GM12878 (cell line): ENCODE results near the gene LCORL. TPM values are rescaled to one million over a fixed set of nuclear protein-coding genes. Genes with fewer than 3 reads are reported as not detected.
A peak's percentile ranks its signal among the peaks of the same experiment; 100 is the strongest.

Experiments used
- ATAC-seq: fragments of 200-7000 bp; cut with Tn5 transposase; 3 replicates; pipeline ENCODE4 v1.9.1; 2020; ENCODE audit warnings: mild to moderate bottlenecking, moderate library complexity
- BruUV-seq: library from RNA; stranded (reverse); fragments of 400-500 nt; replicated peaks from 2 replicates; lab custom pipeline; 2021; lab: Mats Ljungman, UMichigan
- CTCF ChIA-PET: fragments of 300-600 bp; sonication (Branson Sonifier 250); formaldehyde crosslinking; extraction: SDS; loops from one replicate; lab custom pipeline; 2021; ENCODE audit warnings: inconsistent platforms; lab: Yijun Ruan, JAX
- POLR2A ChIA-PET: fragments of 350-600 bp; formaldehyde crosslinking; extraction: SDS; loops from one replicate; lab custom pipeline; 2021; ENCODE audit warnings: inconsistent platforms; lab: Charles Lee
- RAD21 ChIA-PET: fragments of 300-600 bp; sonication (Branson Sonifier 250); formaldehyde crosslinking; loops from one replicate; lab custom pipeline; 2023; ENCODE audit warnings: antibody characterized with exemption; ENCODE audit not compliant: unreplicated experiment; lab: Charles Lee
- SMC1A ChIA-PET: fragments of 300-600 bp; sonication (Branson Sonifier 250); formaldehyde crosslinking; loops from one replicate; lab custom pipeline; 2023; ENCODE audit not compliant: unreplicated experiment, uncharacterized antibody; lab: Charles Lee
- DNase-seq: peaks from one replicate; pipeline ENCODE4 v3.0.0-alpha.2; 2011; ENCODE audit warnings: low read depth, low spot score
- FAIRE-seq: peaks from 3 replicates; lab custom pipeline; 2011; peaks lifted over from hg19 to GRCh38; lab: Jason Lieb, UNC
- H2AFZ ChIP-seq: 2 replicates; pipeline ENCODE4 v1.6.0; 2011; ENCODE audit warnings: low read depth, low read length, control low read depth; ENCODE audit not compliant: control insufficient read depth
- H3K27ac ChIP-seq: 2 replicates; pipeline ENCODE4 v1.5.1; 2011; ENCODE audit warnings: control low read depth; ENCODE audit not compliant: control insufficient read depth, insufficient read depth
- H3K27me3 ChIP-seq, 2 experiments: replicated peaks in 1 of 2; 2 replicates each; pipeline versions ENCODE4 v1.6.0 to v1.6.1; 2011; ENCODE audit warnings: low read length in 1 of 2; ENCODE audit not compliant: control insufficient read depth in 2 of 2, insufficient read depth in 2 of 2
- H3K36me3 ChIP-seq, 2 experiments: 2 replicates each; pipeline ENCODE4 v1.5.1; 2011; ENCODE audit warnings: low read length in 1 of 2; ENCODE audit not compliant: control insufficient read depth in 2 of 2, insufficient read depth in 2 of 2
- H3K4me1 ChIP-seq: 2 replicates; pipeline ENCODE4 v1.6.1; 2011; ENCODE audit warnings: mild to moderate bottlenecking, low read length, moderate library complexity, mixed read lengths; ENCODE audit not compliant: control insufficient read depth, insufficient read depth
- H3K4me2 ChIP-seq: 2 replicates; pipeline ENCODE4 v1.6.0; 2011; ENCODE audit warnings: control low read depth; ENCODE audit not compliant: control insufficient read depth, insufficient read depth
- H3K4me3 ChIP-seq: fragments of 200-600 bp; sonication (generic); 2 replicates; pipeline ENCODE4 v1.5.1; 2016
- H3K79me2 ChIP-seq: 2 replicates; pipeline ENCODE4 v1.6.0; 2011; ENCODE audit warnings: low read length; ENCODE audit not compliant: control insufficient read depth, insufficient read depth
- H3K9ac ChIP-seq: 2 replicates; pipeline ENCODE4 v1.8.0; 2011; ENCODE audit warnings: low read length, control low read depth, mixed read lengths; ENCODE audit not compliant: control insufficient read depth, insufficient read depth
- H3K9me3 ChIP-seq: replicated peaks from 3 replicates; pipeline ENCODE4 v1.5.1; 2011; ENCODE audit warnings: mild to moderate bottlenecking, low read length; ENCODE audit not compliant: control insufficient read depth, insufficient read depth
- H4K20me1 ChIP-seq: 2 replicates; pipeline ENCODE4 v1.6.0; 2011; ENCODE audit not compliant: control insufficient read depth, insufficient read depth
- FOXM1 ChIP-seq: IDR thresholded peaks from 2 replicates; pipeline ENCODE4 v1.6.1; 2012; ENCODE audit warnings: low read depth, mild to moderate bottlenecking, inconsistent platforms, low read length, moderate library complexity
- WGBS: methylation state at CpG from one replicate; pipeline ENCODE4 v1.1.6; 2016; ENCODE audit warnings: low lambda C conversion rate; ENCODE audit not compliant: insufficient replicate concordance, insufficient coverage; ENCODE audit errors: missing lambda C conversion rate; 5-methylcytosine and 5-hydroxymethylcytosine counted together
- in situ Hi-C: fragments of 300-500 bp; cut with MboI; formaldehyde crosslinking; loops from 9 replicates; pipeline ENCODE4 v1.14.3; 2018; ENCODE audit warnings: mixed read lengths
- intact Hi-C: fragments of 100-400 bp; cut with micrococcal nuclease; formaldehyde crosslinking; loops from one replicate; pipeline ENCODE4 v1.14.2; 2022; ENCODE audit not compliant: unreplicated experiment
- polyA plus RNA-seq, 11 experiments: library from polyadenylated mRNA; depleted of rRNA in 4 of 11; unstranded in 6 of 11; stranded (reverse) in 5 of 11; fragments of >200 nt; fragmentation: Nextera tagmentation in 4 of 11; fragmentation: Illumina TruSeq in 1 of 11; extraction: Ambion mirVana in 4 of 11; extraction: Trizol in 1 of 11; gene quantifications; 1 replicate in 1 of 11; 2 replicates in 10 of 11; pipeline versions ENCODE4 v1.2.1 to v1.2.3, GENCODE V29; 2011 to 2016; ENCODE audit warnings: inconsistent platforms in 2 of 11, missing spikeins in 2 of 11, low read depth in 1 of 11
- total RNA-seq, 4 experiments: library from RNA; depleted of rRNA in 3 of 4; stranded (reverse); fragments of >200 nt in 3 of 4; fragmentation: Illumina TruSeq in 1 of 4; extraction: Trizol in 1 of 4; gene quantifications; 2 replicates each; pipeline versions ENCODE4 v1.2.1 to v1.2.3, GENCODE V29; 2013 to 2021
- TF ChIP-seq, protein P1 (sequence below): fragments of 450-650 bp; IDR thresholded peaks from 2 replicates; pipeline ENCODE4 v1.6.1; 2017; ENCODE audit warnings: mild to moderate bottlenecking, moderate library complexity

LCORL gene
- total and polyA plus RNA-seq, 10 of the 15 experiments (the other 5 are each of a cell fraction or from before 2014, with no cell fraction given): 2.2 to 9.8 (median 5.9) TPM

GRCh38 chr4:17875402-17876070 is 146.0 kb downstream of the LCORL start (continued):
- TF ChIP-seq, protein P1, sequence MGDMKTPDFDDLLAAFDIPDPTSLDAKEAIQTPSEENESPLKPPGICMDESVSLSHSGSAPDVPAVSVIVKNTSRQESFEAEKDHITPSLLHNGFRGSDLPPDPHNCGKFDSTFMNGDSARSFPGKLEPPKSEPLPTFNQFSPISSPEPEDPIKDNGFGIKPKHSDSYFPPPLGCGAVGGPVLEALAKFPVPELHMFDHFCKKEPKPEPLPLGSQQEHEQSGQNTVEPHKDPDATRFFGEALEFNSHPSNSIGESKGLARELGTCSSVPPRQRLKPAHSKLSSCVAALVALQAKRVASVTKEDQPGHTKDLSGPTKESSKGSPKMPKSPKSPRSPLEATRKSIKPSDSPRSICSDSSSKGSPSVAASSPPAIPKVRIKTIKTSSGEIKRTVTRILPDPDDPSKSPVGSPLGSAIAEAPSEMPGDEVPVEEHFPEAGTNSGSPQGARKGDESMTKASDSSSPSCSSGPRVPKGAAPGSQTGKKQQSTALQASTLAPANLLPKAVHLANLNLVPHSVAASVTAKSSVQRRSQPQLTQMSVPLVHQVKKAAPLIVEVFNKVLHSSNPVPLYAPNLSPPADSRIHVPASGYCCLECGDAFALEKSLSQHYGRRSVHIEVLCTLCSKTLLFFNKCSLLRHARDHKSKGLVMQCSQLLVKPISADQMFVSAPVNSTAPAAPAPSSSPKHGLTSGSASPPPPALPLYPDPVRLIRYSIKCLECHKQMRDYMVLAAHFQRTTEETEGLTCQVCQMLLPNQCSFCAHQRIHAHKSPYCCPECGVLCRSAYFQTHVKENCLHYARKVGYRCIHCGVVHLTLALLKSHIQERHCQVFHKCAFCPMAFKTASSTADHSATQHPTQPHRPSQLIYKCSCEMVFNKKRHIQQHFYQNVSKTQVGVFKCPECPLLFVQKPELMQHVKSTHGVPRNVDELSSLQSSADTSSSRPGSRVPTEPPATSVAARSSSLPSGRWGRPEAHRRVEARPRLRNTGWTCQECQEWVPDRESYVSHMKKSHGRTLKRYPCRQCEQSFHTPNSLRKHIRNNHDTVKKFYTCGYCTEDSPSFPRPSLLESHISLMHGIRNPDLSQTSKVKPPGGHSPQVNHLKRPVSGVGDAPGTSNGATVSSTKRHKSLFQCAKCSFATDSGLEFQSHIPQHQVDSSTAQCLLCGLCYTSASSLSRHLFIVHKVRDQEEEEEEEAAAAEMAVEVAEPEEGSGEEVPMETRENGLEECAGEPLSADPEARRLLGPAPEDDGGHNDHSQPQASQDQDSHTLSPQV: no peak
- TF ChIP-seq FOXM1: peak; percentile 87; the same call in 1 of the 2 replicates

DNA sequence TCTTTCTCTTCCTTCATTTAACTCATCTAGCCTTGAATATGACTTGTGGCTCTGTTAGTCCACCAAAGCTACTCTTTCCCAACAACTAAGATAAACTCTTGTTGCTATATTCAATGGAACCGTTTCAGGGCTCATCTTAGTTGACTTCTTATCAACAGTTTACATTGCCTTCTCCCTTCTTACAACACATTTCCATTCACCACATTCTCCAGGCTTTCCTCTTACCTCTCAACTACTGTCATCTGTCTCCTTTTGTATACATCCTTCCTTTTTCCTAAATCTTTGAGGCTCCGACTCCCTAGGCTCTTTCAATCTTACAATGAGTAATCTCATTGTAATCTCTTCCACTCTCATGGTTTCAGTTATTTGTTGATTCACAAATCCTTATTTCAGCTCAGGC is 152.2 kb downstream of the LCORL start:
- Histone ChIP-seq H2AFZ (no peak overlapping the region), H3K79me2 (no peaks in the 10 kb centered on the region), H3K36me3 (no peaks in the 10 kb centered on the region), H3K27ac (no peak overlapping the region), H3K4me1 (no peaks in the 10 kb centered on the region), H3K9ac (no peak overlapping the region)
- ChIA-PET POLR2A (no interaction called here), CTCF (interaction anchor here (1.1 to 1.9 kb wide), 2 partner anchors 13 to 52 kb away, joined by 3 to 5 read pairs; no protein-coding TSS in a partner anchor), RAD21 (no interaction called here)
- in situ Hi-C loops: no loop called here
- TF ChIP-seq, protein P1: no peak
- TF ChIP-seq, all 136 proteins: peak for 0
- FAIRE-seq: no peak
- Histone ChIP-seq H4K20me1 (no peaks in the 10 kb centered on the region), H3K4me3 (no peak overlapping the region), H3K27me3 (no peaks in the 10 kb centered on the region), H3K4me2 (no peak overlapping the region), H3K9me3 (no peaks in the 10 kb centered on the region)
- 100% methylated on average over 2 of the region's 2 CpGs for WGBS
- SMC1A ChIA-PET: interaction anchor here (1.6 kb wide), 1 partner anchor 25 kb away, joined by 4 read pairs; no protein-coding TSS in a partner anchor
- no TSS peak for BruUV-seq
- DNase-seq: no peak
- intact Hi-C loops: no loop called here
- ATAC-seq: no peak
